Measurements from ENCODE around the gene KLHL26.

The KLHL26 gene

GRCh38 chr19:18670312-18670711 lies 33.5 kb downstream of the KLHL26 start:
- DNase-seq = no peak
- no peak overlapping the region for H3K4me2 ChIP-seq (ENCODE audit: low read depth, low read length)
- H3K79me2 ChIP-seq (ENCODE audit: low read length) = no peaks in the 10 kb centered on the region
- no peaks in the 10 kb centered on the region for H3K9me3 ChIP-seq (replicated peaks; ENCODE audit: insufficient read depth, low read length)
- no peak overlapping the region for H3K9ac ChIP-seq (ENCODE audit: low read length)
- H2AFZ ChIP-seq (ENCODE audit: low read length) = no peak overlapping the region
- no peaks in the 10 kb centered on the region for H3K9me2 ChIP-seq (replicated peaks; ENCODE audit: insufficient read depth, low read length)
- no peaks in the 10 kb centered on the region for H4K20me1 ChIP-seq (ENCODE audit: insufficient read depth, low read length)
- H3K27ac ChIP-seq (ENCODE audit: low read length) = no peak overlapping the region
- H3K4me3 ChIP-seq (ENCODE audit: low read length) = no peak overlapping the region
- TF ChIP-seq CTCF (IDR thresholded peaks at IDR 0.05; ENCODE audit: low read length) (no peak), EZH2 (optimal IDR thresholded peaks at IDR 0.05; ENCODE audit: low read depth, low read length) (no peak), EZH2phosphoT487 (IDR thresholded peaks at IDR 0.05; ENCODE audit: low read length) (no peak)
- no peaks in the 10 kb centered on the region; the same call in 1 of the 2 replicates for H3K36me3 ChIP-seq (replicated peaks; ENCODE audit: insufficient read depth, low read length)
- H3F3A ChIP-seq (ENCODE audit: insufficient read depth, low read length) = no peaks in the 10 kb centered on the region
- no peaks in the 10 kb centered on the region for H3K4me1 ChIP-seq (ENCODE audit: low read length)
- H3K27me3 ChIP-seq (replicated peaks; ENCODE audit: insufficient read depth, low read length) = no peaks in the 10 kb centered on the region

- Histone ChIP-seq H3K36me3 (replicated peaks; ENCODE audit: insufficient read depth, low read length) (no peaks in the 10 kb centered on the region; the same call in 1 of the 2 replicates), H3K9ac (ENCODE audit: low read length) (no peak overlapping the region), H3K4me1 (ENCODE audit: low read length) (no peaks in the 10 kb centered on the region), H4K20me1 (ENCODE audit: insufficient read depth, low read length) (no peaks in the 10 kb centered on the region), H3K9me2 (replicated peaks; ENCODE audit: insufficient read depth, low read length) (no peaks in the 10 kb centered on the region), H3K27ac (ENCODE audit: low read length) (no peak overlapping the region), H3K4me2 (ENCODE audit: low read depth, low read length) (no peak overlapping the region), H3K9me3 (replicated peaks; ENCODE audit: insufficient read depth, low read length) (no peaks in the 10 kb centered on the region), H3K79me2 (ENCODE audit: low read length) (no peaks in the 10 kb centered on the region), H2AFZ (ENCODE audit: low read length) (no peak overlapping the region), H3F3A (ENCODE audit: insufficient read depth, low read length) (no peaks in the 10 kb centered on the region), H3K27me3 (replicated peaks; ENCODE audit: insufficient read depth, low read length) (no peaks in the 10 kb centered on the region), H3K4me3 (ENCODE audit: low read length) (no peak overlapping the region)
- DNase-seq = no peak
- no peak for TF ChIP-seq EZH2 (optimal IDR thresholded peaks at IDR 0.05; ENCODE audit: low read depth, low read length)
- no peak for TF ChIP-seq EZH2phosphoT487 (IDR thresholded peaks at IDR 0.05; ENCODE audit: low read length)
- no peak for TF ChIP-seq CTCF (IDR thresholded peaks at IDR 0.05; ENCODE audit: low read length)
Observed at GRCh38 chr19:18671303-18672043, 34.6 kb downstream of the KLHL26 start.

- Histone ChIP-seq H3K9ac (ENCODE audit: low read length) (no peak overlapping the region), H3K4me1 (ENCODE audit: low read length) (no peaks in the 10 kb centered on the region), H3K36me3 (replicated peaks; ENCODE audit: insufficient read depth, low read length) (no peaks in the 10 kb centered on the region; the same call in 1 of the 2 replicates), H2AFZ (ENCODE audit: low read length) (no peak overlapping the region), H3K4me3 (ENCODE audit: low read length) (no peak overlapping the region), H3F3A (ENCODE audit: insufficient read depth, low read length) (no peaks in the 10 kb centered on the region), H3K9me3 (replicated peaks; ENCODE audit: insufficient read depth, low read length) (no peaks in the 10 kb centered on the region), H3K27me3 (replicated peaks; ENCODE audit: insufficient read depth, low read length) (no peaks in the 10 kb centered on the region), H4K20me1 (ENCODE audit: insufficient read depth, low read length) (no peaks in the 10 kb centered on the region), H3K79me2 (ENCODE audit: low read length) (no peaks in the 10 kb centered on the region), H3K27ac (ENCODE audit: low read length) (no peak overlapping the region), H3K4me2 (ENCODE audit: low read depth, low read length) (no peak overlapping the region), H3K9me2 (replicated peaks; ENCODE audit: insufficient read depth, low read length) (no peaks in the 10 kb centered on the region)
- DNase-seq = no peak
- no peak for TF ChIP-seq CTCF (IDR thresholded peaks at IDR 0.05; ENCODE audit: low read length)
- TF ChIP-seq EZH2 (optimal IDR thresholded peaks at IDR 0.05; ENCODE audit: low read depth, low read length) = no peak
- no peak for TF ChIP-seq EZH2phosphoT487 (IDR thresholded peaks at IDR 0.05; ENCODE audit: low read length)
Observed at GRCh38 chr19:18672044-18672451, 35.2 kb downstream of the KLHL26 start.

Measured in MM.1S (cell line).